ENCODE results near the gene MZF1. TPM values are rescaled to one million over a fixed set of nuclear protein-coding genes. Genes with fewer than 3 reads are reported as not detected.

Gene MZF1
- total and polyA plus RNA-seq, 9 of the 15 experiments (the other 6 are each of a cell fraction or from before 2014, with no cell fraction given): 0.31 to 29.3 (median 11.5) TPM

- Histone ChIP-seq H3K4me3 (peak overlapping the region; percentile 71), H2AFZ (ENCODE audit: low read depth, low read length) (peak overlapping the region; percentile 99), H3K4me2 (ENCODE audit: insufficient read depth, low read length) (peak overlapping the region; percentile 96), H3K9ac (ENCODE audit: insufficient read depth in 1 of 2, low read depth in 2 of 2, low read length in 2 of 2) (peak overlapping the region; percentile 80 to 97), H3K4me1 (replicated peaks in 1 of 2; ENCODE audit: control insufficient read depth in 2 of 2, insufficient read depth in 2 of 2, low read length in 2 of 2) (peaks cover 25 to 38% of the 10 kb centered on the region in 2 experiments; a peak in 4 of 5 replicates), H4K20me1 (replicated peaks; ENCODE audit: control insufficient read depth, insufficient read depth, low read length) (no peaks in the 10 kb centered on the region), H3K27me3 (ENCODE audit: control insufficient read depth in 2 of 2, insufficient read depth in 2 of 2, low read length in 2 of 2) (no peaks in the 10 kb centered on the region), H3K9me1 (ENCODE audit: control insufficient read depth, insufficient read depth, low read length) (no peaks in the 10 kb centered on the region), H3K27ac (ENCODE audit: extremely low read depth, low read depth, low read length) (peak overlapping the region; percentile 99), H3K9me3 (replicated peaks; ENCODE audit: control insufficient read depth, insufficient read depth, low read depth, low read length) (no peaks in the 10 kb centered on the region), H3K79me2 (ENCODE audit: control insufficient read depth, insufficient read depth, low read length) (peaks cover 34% of the 10 kb centered on the region), H3K36me3 (ENCODE audit: control insufficient read depth, insufficient read depth, low read length) (peaks cover 44% of the 10 kb centered on the region; the same call in 2 of the 3 replicates)
- FAIRE-seq (no peak), ATAC-seq (no peak), DNase-seq (ENCODE audit: extremely low read depth in 1 of 4, low spot score in 3 of 4) (no peak)
- WGBS (ENCODE audit: insufficient coverage, low coverage, missing lambda C conversion rate): under 1% methylated on average over 20 of the region's 20 CpGs
- POLR2A ChIA-PET: no interaction called here
- intact Hi-C loops (cut with micrococcal nuclease) (loop anchor here (2.0 kb wide), 1 partner anchor 53 kb away; no protein-coding TSS in a partner anchor), in situ Hi-C loops (cut with MboI) (no loop called here)
- CTCF ChIA-PET (ENCODE audit: low intra/inter-chr PET ratio): no interaction called here
- BruUV-seq (replicated peaks): no TSS peak
- no peak for TF ChIP-seq FOXK2 (conservative IDR thresholded peaks at IDR 0.05 in 1 of 2, IDR thresholded peaks at IDR 0.05 in 1 of 2; ENCODE audit: low read depth in 2 of 2)
- TF ChIP-seq SREBF1 (IDR thresholded peaks at IDR 0.05; ENCODE audit: borderline replicate concordance, low read depth, low read length): no peak
- TF ChIP-seq HDAC2 (IDR thresholded peaks at IDR 0.05): peak; percentile 67
- TF ChIP-seq FOXJ3 (CRISPR knock-in tag; IDR thresholded peaks at IDR 0.05): peak; percentile 51; the same call in 1 of the 2 replicates
- no peak for TF ChIP-seq MYNN (IDR thresholded peaks at IDR 0.05)
- no peak for TF ChIP-seq MYNN (CRISPR knock-in tag; IDR thresholded peaks at IDR 0.05)
- TF ChIP-seq ZC3H11A (IDR thresholded peaks at IDR 0.05; ENCODE audit: low read depth, low read length): 0 out of 2 replicates have a peak, but pooled peaks have one; percentile 2
- TF ChIP-seq HNRNPUL1 (IDR thresholded peaks at IDR 0.05; ENCODE audit: low read length): no peak
- peak; percentile 15; the same call in 1 of the 2 replicates for TF ChIP-seq NFIC (IDR thresholded peaks at IDR 0.05)
- peak; percentile 43 for TF ChIP-seq MXD1 (CRISPR knock-in tag; IDR thresholded peaks at IDR 0.05; ENCODE audit: borderline replicate concordance, poor library complexity, severe bottlenecking)
- TF ChIP-seq BMI1 (IDR thresholded peaks at IDR 0.05; ENCODE audit: low read length): peak; percentile 14; the same call in 1 of the 2 replicates
- TF ChIP-seq NKRF (IDR thresholded peaks at IDR 0.05; ENCODE audit: borderline replicate concordance): peak; percentile 99
- TF ChIP-seq, protein P1, sequence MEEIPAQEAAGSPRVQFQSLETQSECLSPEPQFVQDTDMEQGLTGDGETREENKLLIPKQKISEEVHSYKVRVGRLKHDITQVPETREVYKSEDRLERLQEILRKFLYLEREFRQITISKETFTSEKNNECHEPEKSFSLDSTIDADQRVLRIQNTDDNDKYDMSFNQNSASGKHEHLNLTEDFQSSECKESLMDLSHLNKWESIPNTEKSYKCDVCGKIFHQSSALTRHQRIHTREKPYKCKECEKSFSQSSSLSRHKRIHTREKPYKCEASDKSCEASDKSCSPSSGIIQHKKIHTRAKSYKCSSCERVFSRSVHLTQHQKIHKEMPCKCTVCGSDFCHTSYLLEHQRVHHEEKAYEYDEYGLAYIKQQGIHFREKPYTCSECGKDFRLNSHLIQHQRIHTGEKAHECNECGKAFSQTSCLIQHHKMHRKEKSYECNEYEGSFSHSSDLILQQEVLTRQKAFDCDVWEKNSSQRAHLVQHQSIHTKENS (CRISPR knock-in tag; IDR thresholded peaks at IDR 0.05): no peak
- no peak for TF ChIP-seq ZNF57 (CRISPR knock-in tag; IDR thresholded peaks at IDR 0.05)
- no peak for TF ChIP-seq GABPA (tag; conservative IDR thresholded peaks at IDR 0.05; ENCODE audit: low read depth)
- no peak for TF ChIP-seq ZNF551 (CRISPR knock-in tag; IDR thresholded peaks at IDR 0.05)
- 0 out of 2 replicates have a peak, but pooled peaks have one; percentile 11 for TF ChIP-seq MTA2 (IDR thresholded peaks at IDR 0.05; ENCODE audit: low read depth)
- TF ChIP-seq, protein P2, sequence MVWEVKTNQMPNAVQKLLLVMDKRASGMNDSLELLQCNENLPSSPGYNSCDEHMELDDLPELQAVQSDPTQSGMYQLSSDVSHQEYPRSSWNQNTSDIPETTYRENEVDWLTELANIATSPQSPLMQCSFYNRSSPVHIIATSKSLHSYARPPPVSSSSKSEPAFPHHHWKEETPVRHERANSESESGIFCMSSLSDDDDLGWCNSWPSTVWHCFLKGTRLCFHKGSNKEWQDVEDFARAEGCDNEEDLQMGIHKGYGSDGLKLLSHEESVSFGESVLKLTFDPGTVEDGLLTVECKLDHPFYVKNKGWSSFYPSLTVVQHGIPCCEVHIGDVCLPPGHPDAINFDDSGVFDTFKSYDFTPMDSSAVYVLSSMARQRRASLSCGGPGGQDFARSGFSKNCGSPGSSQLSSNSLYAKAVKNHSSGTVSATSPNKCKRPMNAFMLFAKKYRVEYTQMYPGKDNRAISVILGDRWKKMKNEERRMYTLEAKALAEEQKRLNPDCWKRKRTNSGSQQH (CRISPR knock-in tag; IDR thresholded peaks at IDR 0.05): 0 out of 2 replicates have a peak, but pooled peaks have one; percentile 63
Measured at GRCh38 chr19:58573658-58574164, 576 bp upstream of the MZF1 start.

Data from K562 (cell line).